IMR-90 (cell line): ENCODE results near the gene SLC34A3. TPM values are rescaled to one million over a fixed set of nuclear protein-coding genes. Genes with fewer than 3 reads are reported as not detected.

Experiments used
- ATAC-seq: fragments of 200-7000 bp; cut with Tn5 transposase; 2 replicates; pipeline ENCODE4 v1.9.1; 2020; ENCODE audit warnings: low read depth, mild to moderate bottlenecking, moderate library complexity
- BruUV-seq: library from RNA; stranded (reverse); fragments of 400-500 nt; replicated peaks from 2 replicates; lab custom pipeline; 2021; lab: Mats Ljungman, UMichigan
- CTCF ChIA-PET: fragments of 300-600 bp; formaldehyde crosslinking; extraction: SDS; loops from one replicate; lab custom pipeline; 2021; ENCODE audit warnings: antibody characterized with exemption; lab: Yijun Ruan, JAX
- POLR2A ChIA-PET: fragments of 300-600 bp; sonication (Branson Sonifier 250); formaldehyde crosslinking; loops from one replicate; lab custom pipeline; 2022; ENCODE audit warnings: antibody characterized with exemption; ENCODE audit not compliant: unreplicated experiment; lab: Charles Lee
- DNase-seq: peaks from one replicate; pipeline ENCODE4 v3.0.0; 2013
- H2AFZ ChIP-seq: replicated peaks from 2 replicates; pipeline ENCODE3; 2013; ENCODE audit warnings: low read length, mild to moderate bottlenecking; ENCODE audit not compliant: poor library complexity
- H2AK5ac ChIP-seq: 2 replicates; pipeline ENCODE4 v1.6.1; 2013; ENCODE audit warnings: low read depth, low read length, inconsistent platforms
- H2AK9ac ChIP-seq: replicated peaks from 2 replicates; pipeline ENCODE3; 2013; ENCODE audit warnings: mild to moderate bottlenecking, low read depth, low read length, moderate library complexity; ENCODE audit not compliant: poor library complexity
- H2BK120ac ChIP-seq: 2 replicates; pipeline ENCODE4 v1.6.1; 2013; ENCODE audit warnings: low read depth, low read length, inconsistent platforms
- H2BK15ac ChIP-seq: 3 replicates; pipeline ENCODE4 v1.6.1; 2013; ENCODE audit warnings: low read depth, low read length, inconsistent platforms
- H2BK20ac ChIP-seq: 2 replicates; pipeline ENCODE4 v1.6.1; 2013; ENCODE audit warnings: low read depth, mild to moderate bottlenecking, inconsistent platforms, low read length, moderate library complexity
- H2BK5ac ChIP-seq: 2 replicates; pipeline ENCODE4 v1.6.1; 2013; ENCODE audit warnings: mild to moderate bottlenecking, low read depth, low read length, inconsistent platforms; ENCODE audit not compliant: poor library complexity, severe bottlenecking
- H3K14ac ChIP-seq: replicated peaks from 2 replicates; pipeline ENCODE4 v1.6.1; 2013; ENCODE audit warnings: low read depth, low read length, inconsistent platforms
- H3K18ac ChIP-seq: 2 replicates; pipeline ENCODE4 v1.6.1; 2013; ENCODE audit warnings: low read depth, low read length, control low read depth
- H3K23ac ChIP-seq: 2 replicates; pipeline ENCODE4 v1.6.1; 2013; ENCODE audit warnings: low read depth, low read length, inconsistent platforms
- H3K27ac ChIP-seq: 2 replicates; pipeline ENCODE4 v1.5.1; 2013; ENCODE audit warnings: mild to moderate bottlenecking, control low read depth, low read length; ENCODE audit not compliant: insufficient read depth
- H3K27me3 ChIP-seq: 2 replicates; pipeline ENCODE4 v1.6.1; 2013; ENCODE audit warnings: low read length; ENCODE audit not compliant: control insufficient read depth, insufficient read depth
- H3K36me3 ChIP-seq: 2 replicates; pipeline ENCODE4 v1.6.1; 2013; ENCODE audit warnings: low read length, mixed read lengths; ENCODE audit not compliant: control insufficient read depth, insufficient read depth
- H3K4ac ChIP-seq: 2 replicates; pipeline ENCODE4 v1.6.1; 2013; ENCODE audit warnings: low read depth, low read length, inconsistent platforms
- H3K4me1 ChIP-seq: 2 replicates; pipeline ENCODE4 v1.6.1; 2013; ENCODE audit warnings: low read length, mixed read lengths; ENCODE audit not compliant: control insufficient read depth, insufficient read depth
- H3K4me2 ChIP-seq: 2 replicates; pipeline ENCODE4 v1.6.1; 2013; ENCODE audit warnings: low read depth, mild to moderate bottlenecking, control low read depth, low read length, moderate library complexity
- H3K4me3 ChIP-seq: 2 replicates; pipeline ENCODE4 v1.5.1; 2013; ENCODE audit warnings: low read depth, mild to moderate bottlenecking, control low read depth, low read length, moderate library complexity; ENCODE audit not compliant: insufficient read depth
- H3K56ac ChIP-seq: 2 replicates; pipeline ENCODE4 v1.6.1; 2013; ENCODE audit warnings: low read length, inconsistent platforms; ENCODE audit not compliant: insufficient read depth; ENCODE audit errors: extremely low read depth
- H3K79me1 ChIP-seq, 2 experiments: 2 replicates each; pipeline ENCODE4 v1.6.1; 2013; ENCODE audit warnings: low read length in 2 of 2, inconsistent platforms in 1 of 2, low read depth in 1 of 2
- H3K9ac ChIP-seq: 2 replicates; pipeline ENCODE4 v1.6.1; 2013; ENCODE audit warnings: low read depth, low read length, control low read depth
- H3K9me1 ChIP-seq: 2 replicates; pipeline ENCODE4 v1.6.1; 2013; ENCODE audit warnings: low read length, inconsistent platforms; ENCODE audit not compliant: insufficient read depth
- H3K9me3 ChIP-seq: 2 replicates; pipeline ENCODE4 v1.6.1; 2013; ENCODE audit warnings: low read length; ENCODE audit not compliant: control insufficient read depth, insufficient read depth
- H4K20me1 ChIP-seq: 2 replicates; pipeline ENCODE4 v1.6.1; 2013; ENCODE audit warnings: low read length, inconsistent platforms; ENCODE audit not compliant: insufficient read depth
- H4K5ac ChIP-seq: 2 replicates; pipeline ENCODE4 v1.6.1; 2013; ENCODE audit warnings: mild to moderate bottlenecking, low read depth, low read length, control low read depth
- H4K8ac ChIP-seq, 2 experiments: 2 replicates each; pipeline ENCODE4 v1.6.1; 2013; ENCODE audit warnings: low read depth in 2 of 2, low read length in 2 of 2, control low read depth in 1 of 2, inconsistent platforms in 1 of 2
- H4K91ac ChIP-seq: 2 replicates; pipeline ENCODE4 v1.6.1; 2013; ENCODE audit warnings: low read depth, low read length, inconsistent platforms; ENCODE audit not compliant: insufficient read depth
- BHLHE40 ChIP-seq: fragments of 150-350 bp; IDR thresholded peaks from 2 replicates; pipeline ENCODE4 v1.6.1; 2016; ENCODE audit warnings: mild to moderate bottlenecking, low read depth, low read length
- CEBPB ChIP-seq: IDR thresholded peaks from 2 replicates; pipeline ENCODE4 v1.6.1; 2012; ENCODE audit warnings: low read depth, low read length, improper control_type of control experiment
- CHD1 ChIP-seq: IDR thresholded peaks from 2 replicates; pipeline ENCODE4 v1.6.1; 2012; ENCODE audit warnings: low read depth, low read length, improper control_type of control experiment
- FOS ChIP-seq: fragments of 150-350 bp; IDR thresholded peaks from 2 replicates; pipeline ENCODE4 v1.6.1; 2016; ENCODE audit warnings: low read depth, low read length
- MAFK ChIP-seq: IDR thresholded peaks from 2 replicates; pipeline ENCODE4 v1.6.1; 2012; ENCODE audit warnings: low read depth, low read length, improper control_type of control experiment
- MAZ ChIP-seq: IDR thresholded peaks from 2 replicates; pipeline ENCODE4 v1.6.1; 2012; ENCODE audit warnings: low read depth, mild to moderate bottlenecking, low read length, improper control_type of control experiment, moderate library complexity, borderline replicate concordance
- MXI1 ChIP-seq: IDR thresholded peaks from 2 replicates; pipeline ENCODE4 v1.6.1; 2012; ENCODE audit warnings: low read depth, mild to moderate bottlenecking, low read length, moderate library complexity, borderline replicate concordance
- NFE2L2 ChIP-seq: fragments of 150-350 bp; IDR thresholded peaks from 2 replicates; pipeline ENCODE4 v1.6.1; 2016; ENCODE audit warnings: low read depth, mild to moderate bottlenecking, low read length
- POLR2A ChIP-seq: IDR thresholded peaks from 2 replicates; pipeline ENCODE4 v1.6.1; 2012; ENCODE audit warnings: mild to moderate bottlenecking, low read depth, low read length
- RFX5 ChIP-seq: IDR thresholded peaks from 2 replicates; pipeline ENCODE4 v1.8.0; 2012; ENCODE audit warnings: low read depth, mild to moderate bottlenecking, low read length, moderate library complexity
- WGBS, 2 experiments: methylation state at CpG; one replicate each; pipeline versions ENCODE4 v1.1.5 to v1.1.7; 2013; ENCODE audit warnings: missing lambda C conversion rate in 2 of 2; ENCODE audit not compliant: insufficient read length in 1 of 2; ENCODE audit errors: extremely low coverage in 2 of 2; 5-methylcytosine and 5-hydroxymethylcytosine counted together
- dilution Hi-C: fragments of 300-500 bp; cut with HindIII; formaldehyde crosslinking; loops from one replicate; pipeline ENCODE4 v1.14.3; 2018; ENCODE audit warnings: low sequenced_read_pairs; ENCODE audit not compliant: unreplicated experiment
- in situ Hi-C: fragments of 300-500 bp; cut with MboI; formaldehyde crosslinking; loops from 3 replicates; pipeline ENCODE4 v1.14.3; 2019; ENCODE audit warnings: low sequenced_read_pairs, inconsistent platforms, mixed read lengths
- intact Hi-C: fragments of 100-400 bp; cut with micrococcal nuclease; formaldehyde crosslinking; loops from 2 replicates; pipeline ENCODE4 v1.10.0; 2022
- polyA plus RNA-seq, 3 experiments: library from polyadenylated mRNA; depleted of rRNA; stranded (reverse); fragments of >200 nt; gene quantifications; 2 replicates each; pipeline ENCODE4 v1.2.3, GENCODE V29; 2012; ENCODE audit warnings: low replicate concordance in 1 of 3
- total RNA-seq: library from RNA; depleted of rRNA; stranded (reverse); fragments of >200 nt; gene quantifications from 2 replicates; pipeline ENCODE4 v1.2.3, GENCODE V29; 2012
- TF ChIP-seq, protein P1 (sequence below): conservative IDR thresholded peaks from 2 replicates; pipeline ENCODE4 v1.5.1; 2012; ENCODE audit warnings: mild to moderate bottlenecking, low read depth, low read length, improper control_type of control experiment

The SLC34A3 gene
- total and polyA plus RNA-seq, 2 of the 4 experiments (the other 2 are of a cell fraction): not detected

DNA sequence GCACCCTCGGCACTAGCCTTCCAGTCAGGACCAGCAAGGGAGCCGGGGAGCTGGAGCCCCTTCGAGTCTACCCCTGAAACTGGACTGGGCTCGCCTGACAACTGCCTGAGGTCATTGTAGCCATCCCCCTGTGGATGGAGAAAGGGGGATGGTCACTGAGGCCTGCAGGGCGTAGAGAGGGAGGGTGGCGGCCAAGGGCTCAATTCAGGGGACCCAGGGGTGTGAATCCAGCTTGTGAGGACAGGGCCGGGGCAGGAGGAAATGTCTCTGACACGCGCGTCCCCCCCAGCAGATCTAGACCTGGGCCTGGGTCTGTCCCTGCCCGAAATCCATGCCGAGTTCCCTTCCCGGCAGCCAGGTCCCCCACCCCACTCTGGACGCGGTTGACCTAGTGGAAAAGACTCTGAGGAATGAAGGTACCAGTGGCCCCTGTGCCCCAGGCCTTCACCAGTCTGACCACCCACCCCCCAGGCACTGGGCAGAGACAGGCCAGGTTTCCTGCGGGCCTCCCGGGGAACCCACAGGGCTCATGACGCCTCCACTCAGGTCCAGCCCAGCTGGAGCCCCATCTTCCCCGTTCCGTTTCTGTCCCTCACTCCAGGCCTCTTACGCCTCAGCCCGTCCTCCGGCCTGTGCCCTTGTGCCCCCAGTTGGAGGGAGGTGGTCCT is 805 bp downstream of the SLC34A3 start:
- Histone ChIP-seq H3K27me3 (peaks cover 1% of the 10 kb centered on the region; the same call in 1 of the 2 replicates), H4K8ac (no peak overlapping the region), H3K27ac (no peak overlapping the region), H2BK120ac (no peak overlapping the region), H4K91ac (no peak overlapping the region), H4K5ac (no peak overlapping the region), H2AK5ac (no peak overlapping the region), H2BK20ac (no peak overlapping the region), H3K9ac (no peak overlapping the region), H3K4me3 (no peak overlapping the region), H3K9me1 (no peaks in the 10 kb centered on the region), H3K4me2 (no peak overlapping the region), H3K14ac (no peak overlapping the region), H2BK5ac (no peak overlapping the region), H3K23ac (no peak overlapping the region), H3K18ac (no peak overlapping the region), H2AFZ (no peak overlapping the region), H3K36me3 (no peaks in the 10 kb centered on the region), H3K9me3 (no peaks in the 10 kb centered on the region), H3K4me1 (peaks cover 2% of the 10 kb centered on the region; the same call in 1 of the 2 replicates), H3K56ac (no peak overlapping the region), H3K4ac (no peak overlapping the region), H4K20me1 (peaks cover under 1% of the 10 kb centered on the region; the same call in 1 of the 2 replicates), H3K79me1 (0 out of 4 replicates have a peak, but pooled peaks cover 0 to under 1% of the 10 kb centered on the region in 2 experiments), H2AK9ac (no peak overlapping the region), H2BK15ac (no peak overlapping the region)
- 83% methylated on average over 5 of the region's 23 CpGs; no CpG with 5 or more reads in 1 of the 2 experiments for WGBS, 2 experiments
- ChIA-PET CTCF (no interaction called here), POLR2A (interaction anchor here (0.6 kb wide), 1 partner anchor 30 kb away, joined by 16 read pairs; no protein-coding TSS in a partner anchor)
- ATAC-seq: no peak
- TF ChIP-seq NFE2L2: no peak
- TF ChIP-seq BHLHE40: no peak
- TF ChIP-seq, protein P1, sequence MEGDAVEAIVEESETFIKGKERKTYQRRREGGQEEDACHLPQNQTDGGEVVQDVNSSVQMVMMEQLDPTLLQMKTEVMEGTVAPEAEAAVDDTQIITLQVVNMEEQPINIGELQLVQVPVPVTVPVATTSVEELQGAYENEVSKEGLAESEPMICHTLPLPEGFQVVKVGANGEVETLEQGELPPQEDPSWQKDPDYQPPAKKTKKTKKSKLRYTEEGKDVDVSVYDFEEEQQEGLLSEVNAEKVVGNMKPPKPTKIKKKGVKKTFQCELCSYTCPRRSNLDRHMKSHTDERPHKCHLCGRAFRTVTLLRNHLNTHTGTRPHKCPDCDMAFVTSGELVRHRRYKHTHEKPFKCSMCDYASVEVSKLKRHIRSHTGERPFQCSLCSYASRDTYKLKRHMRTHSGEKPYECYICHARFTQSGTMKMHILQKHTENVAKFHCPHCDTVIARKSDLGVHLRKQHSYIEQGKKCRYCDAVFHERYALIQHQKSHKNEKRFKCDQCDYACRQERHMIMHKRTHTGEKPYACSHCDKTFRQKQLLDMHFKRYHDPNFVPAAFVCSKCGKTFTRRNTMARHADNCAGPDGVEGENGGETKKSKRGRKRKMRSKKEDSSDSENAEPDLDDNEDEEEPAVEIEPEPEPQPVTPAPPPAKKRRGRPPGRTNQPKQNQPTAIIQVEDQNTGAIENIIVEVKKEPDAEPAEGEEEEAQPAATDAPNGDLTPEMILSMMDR: no peak
- no peak for TF ChIP-seq CEBPB
- TF ChIP-seq MAZ: no peak
- TF ChIP-seq MXI1: no peak
- TF ChIP-seq POLR2A: no peak
- TF ChIP-seq CHD1: no peak
- TF ChIP-seq RFX5: no peak
- TF ChIP-seq FOS: no peak
- no peak for TF ChIP-seq MAFK
- dilution Hi-C loops: no loop called here
- in situ Hi-C loops: no loop called here
- intact Hi-C loops: no loop called here
- no TSS peak for BruUV-seq
- no peak for DNase-seq
